Measurements from ENCODE around the gene NT5E. TPM values are rescaled to one million over a fixed set of nuclear protein-coding genes. Genes with fewer than 3 reads are reported as not detected.

The NT5E gene
- total RNA-seq, 2 experiments from 2014 or later = not detected

GRCh38 chr6:85459224-85459901, 9.5 kb downstream of the NT5E start:
- ChIA-PET POLR2A (no interaction called here), CTCF (ENCODE audit: unreplicated experiment) (no interaction called here)
- H3K4me3 ChIP-seq (ENCODE audit: low read depth, low read length, poor library complexity, severe bottlenecking) = no peak overlapping the region
- no peaks in the 10 kb centered on the region for H3K9me3 ChIP-seq (ENCODE audit: low read length)
- H3K79me2 ChIP-seq (ENCODE audit: insufficient read depth, low read depth, low read length) = no peaks in the 10 kb centered on the region
- TF ChIP-seq EZH2phosphoT487 (IDR thresholded peaks at IDR 0.05; ENCODE audit: borderline replicate concordance, low read depth, low read length) (no peak), CTCF (conservative IDR thresholded peaks at IDR 0.05; ENCODE audit: low read length) (no peak)
- H3K4me2 ChIP-seq (ENCODE audit: low read length) = no peak overlapping the region
- H3K4me1 ChIP-seq (ENCODE audit: insufficient read depth, low read length, poor library complexity, severe bottlenecking) = peaks cover 30% of the 10 kb centered on the region
- intact Hi-C loops (cut with micrococcal nuclease; ENCODE audit: unreplicated experiment) = no loop called here
- no peak overlapping the region for H2AFZ ChIP-seq (ENCODE audit: low read length)
- H3K27ac ChIP-seq (ENCODE audit: low read depth, low read length, poor library complexity, severe bottlenecking) = no peak overlapping the region
- BruUV-seq (replicated peaks) = no TSS peak
- H3K9me2 ChIP-seq (ENCODE audit: insufficient read depth, low read length) = no peaks in the 10 kb centered on the region
- no peaks in the 10 kb centered on the region for H4K20me1 ChIP-seq (ENCODE audit: insufficient read depth, low read length)
- no peak for DNase-seq (ENCODE audit: low spot score)
- H3K36me3 ChIP-seq (ENCODE audit: insufficient read depth, low read length) = no peaks in the 10 kb centered on the region

- Histone ChIP-seq H3K4me2 (ENCODE audit: low read length) (peak overlapping the region; percentile 47; the same call in 1 of the 2 replicates), H3K9me3 (ENCODE audit: low read length) (no peaks in the 10 kb centered on the region), H3K9me2 (ENCODE audit: insufficient read depth, low read length) (no peaks in the 10 kb centered on the region), H3K27ac (ENCODE audit: low read depth, low read length, poor library complexity, severe bottlenecking) (peak overlapping the region; percentile 59), H3K4me3 (ENCODE audit: low read depth, low read length, poor library complexity, severe bottlenecking) (no peak overlapping the region), H2AFZ (ENCODE audit: low read length) (peak overlapping the region; percentile 85), H4K20me1 (ENCODE audit: insufficient read depth, low read length) (no peaks in the 10 kb centered on the region), H3K4me1 (ENCODE audit: insufficient read depth, low read length, poor library complexity, severe bottlenecking) (peaks cover 30% of the 10 kb centered on the region), H3K79me2 (ENCODE audit: insufficient read depth, low read depth, low read length) (no peaks in the 10 kb centered on the region), H3K36me3 (ENCODE audit: insufficient read depth, low read length) (no peaks in the 10 kb centered on the region)
- BruUV-seq (replicated peaks) = no TSS peak
- intact Hi-C loops (cut with micrococcal nuclease; ENCODE audit: unreplicated experiment) = no loop called here
- DNase-seq (ENCODE audit: low spot score) = no peak
- TF ChIP-seq CTCF (conservative IDR thresholded peaks at IDR 0.05; ENCODE audit: low read length) = 0 out of 2 replicates have a peak, but pooled peaks have one; percentile 25
- no peak for TF ChIP-seq EZH2phosphoT487 (IDR thresholded peaks at IDR 0.05; ENCODE audit: borderline replicate concordance, low read depth, low read length)
- CTCF ChIA-PET (ENCODE audit: unreplicated experiment) = no interaction called here
- POLR2A ChIA-PET = no interaction called here
These were observed 10.5 kb downstream of the NT5E start for GRCh38 chr6:85460154-85460920.
